ENCODE results near the gene ATP7A. TPM values are rescaled to one million over a fixed set of nuclear protein-coding genes. Genes with fewer than 3 reads are reported as not detected.
"Not testable (repeated sequence)": the region's sequence is repeated elsewhere in the genome, so short reads cannot be mapped to it uniquely, and the experiment has no call there.

Gene ATP7A
- total RNA-seq, 1 experiment from 2014 or later, result 6.3 TPM

GRCh38 chrX:77930581-77930980 lies 20.1 kb downstream of the ATP7A start:
- Histone ChIP-seq H3K9me2 (replicated peaks; ENCODE audit: insufficient read depth, low read length) (no peaks in the 10 kb centered on the region), H3K9ac (ENCODE audit: low read length) (no peak overlapping the region), H2AFZ (ENCODE audit: low read length) (no peak overlapping the region), H3K4me1 (ENCODE audit: low read length) (peaks cover 4% of the 10 kb centered on the region), H3K27ac (ENCODE audit: low read length) (no peak overlapping the region), H3K36me3 (ENCODE audit: insufficient read depth, low read length) (no peaks in the 10 kb centered on the region), H3K9me3 (ENCODE audit: low read length) (no peaks in the 10 kb centered on the region), H3K79me2 (ENCODE audit: low read length) (no peaks in the 10 kb centered on the region), H3K4me2 (ENCODE audit: low read depth, low read length, poor library complexity, severe bottlenecking) (no peak overlapping the region), H4K20me1 (ENCODE audit: insufficient read depth, low read depth, low read length) (no peaks in the 10 kb centered on the region), H3K4me3 (ENCODE audit: low read length) (no peak overlapping the region), H3K27me3 (ENCODE audit: low read length) (no peaks in the 10 kb centered on the region)
- DNase-seq, result no peak

DNA sequence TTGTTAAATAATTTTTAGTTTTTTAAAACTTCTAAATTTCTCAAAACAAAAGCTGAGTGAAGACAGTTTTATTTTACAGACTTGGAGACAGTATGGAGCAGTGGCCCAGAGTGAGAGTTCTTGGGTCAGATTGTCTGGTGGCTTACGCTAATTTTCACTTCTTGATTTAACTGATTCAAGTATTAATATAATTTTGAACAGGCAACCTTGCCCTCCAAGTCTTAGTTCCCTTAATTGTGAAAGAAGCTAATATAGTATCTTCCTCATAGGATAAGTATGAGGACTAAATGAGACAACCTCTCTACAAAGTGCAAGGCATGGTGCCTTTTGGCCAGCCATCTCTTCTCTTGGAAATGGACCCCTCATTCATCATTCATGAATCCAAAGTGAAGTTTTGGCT lies 25.4 kb downstream of the ATP7A start:
- Histone ChIP-seq H3K4me1 (ENCODE audit: low read length) (no peaks in the 10 kb centered on the region), H3K36me3 (ENCODE audit: insufficient read depth, low read length) (no peaks in the 10 kb centered on the region), H3K4me2 (ENCODE audit: low read depth, low read length, poor library complexity, severe bottlenecking) (no peak overlapping the region)

GRCh38 chrX:77936299-77936698 lies 25.8 kb downstream of the ATP7A start:
- no peaks in the 10 kb centered on the region for H4K20me1 ChIP-seq (ENCODE audit: insufficient read depth, low read depth, low read length)
- no peaks in the 10 kb centered on the region for H3K36me3 ChIP-seq (ENCODE audit: insufficient read depth, low read length)
- no peaks in the 10 kb centered on the region for H3K9me3 ChIP-seq (ENCODE audit: low read length)
- H3K27me3 ChIP-seq (ENCODE audit: low read length), result no peaks in the 10 kb centered on the region
- no peak overlapping the region for H3K27ac ChIP-seq (ENCODE audit: low read length)
- H3K79me2 ChIP-seq (ENCODE audit: low read length), result no peaks in the 10 kb centered on the region
- H3K4me1 ChIP-seq (ENCODE audit: low read length), result no peaks in the 10 kb centered on the region
- no peak overlapping the region for H3K4me3 ChIP-seq (ENCODE audit: low read length)
- no peak overlapping the region for H3K9ac ChIP-seq (ENCODE audit: low read length)
- no peaks in the 10 kb centered on the region for H3K9me2 ChIP-seq (replicated peaks; ENCODE audit: insufficient read depth, low read length)
- DNase-seq, result no peak
- H2AFZ ChIP-seq (ENCODE audit: low read length), result no peak overlapping the region
- no peak overlapping the region for H3K4me2 ChIP-seq (ENCODE audit: low read depth, low read length, poor library complexity, severe bottlenecking)

More for the DNA sequence above, 25.4 kb downstream of the ATP7A start:
- H3K9me2 ChIP-seq (replicated peaks; ENCODE audit: insufficient read depth, low read length), result no peaks in the 10 kb centered on the region
- H3K9me3 ChIP-seq (ENCODE audit: low read length), result no peaks in the 10 kb centered on the region
- no peak overlapping the region for H3K9ac ChIP-seq (ENCODE audit: low read length)
- H3K27ac ChIP-seq (ENCODE audit: low read length), result no peak overlapping the region
- no peaks in the 10 kb centered on the region for H3K27me3 ChIP-seq (ENCODE audit: low read length)
- DNase-seq, result no peak
- H2AFZ ChIP-seq (ENCODE audit: low read length), result no peak overlapping the region
- no peaks in the 10 kb centered on the region for H3K79me2 ChIP-seq (ENCODE audit: low read length)
- H3K4me3 ChIP-seq (ENCODE audit: low read length), result no peak overlapping the region
- no peaks in the 10 kb centered on the region for H4K20me1 ChIP-seq (ENCODE audit: insufficient read depth, low read depth, low read length)

DNA sequence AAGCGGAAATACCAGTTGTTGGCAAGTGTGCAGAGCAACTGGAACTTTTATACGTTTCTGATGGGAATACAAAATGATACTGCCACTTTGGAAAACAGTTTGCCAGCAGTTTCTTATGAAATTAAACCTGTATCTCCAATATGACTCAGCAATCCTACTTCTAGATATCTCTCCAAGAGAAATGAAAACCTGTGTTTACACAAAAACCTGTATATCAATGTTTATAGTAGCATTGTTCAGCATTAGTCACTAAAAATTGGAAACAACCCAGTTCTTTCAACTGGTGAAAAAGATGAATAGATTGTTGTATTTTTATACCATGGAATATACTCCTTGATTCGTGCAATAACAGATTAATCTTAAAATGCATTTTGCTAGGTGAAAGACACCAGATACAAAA lies 26.8 kb downstream of the ATP7A start:
- Histone ChIP-seq H3K9me3 (ENCODE audit: low read length) (no peaks in the 10 kb centered on the region), H3K36me3 (ENCODE audit: insufficient read depth, low read length) (no peaks in the 10 kb centered on the region), H3K27me3 (ENCODE audit: low read length) (no peaks in the 10 kb centered on the region), H3K9me2 (replicated peaks; ENCODE audit: insufficient read depth, low read length) (no peaks in the 10 kb centered on the region), H3K9ac (ENCODE audit: low read length) (no peak overlapping the region), H3K79me2 (ENCODE audit: low read length) (no peaks in the 10 kb centered on the region), H2AFZ (ENCODE audit: low read length) (no peak overlapping the region), H3K4me1 (ENCODE audit: low read length) (no peaks in the 10 kb centered on the region), H3K4me3 (ENCODE audit: low read length) (no peak overlapping the region), H4K20me1 (ENCODE audit: insufficient read depth, low read depth, low read length) (no peaks in the 10 kb centered on the region), H3K27ac (ENCODE audit: low read length) (no peak overlapping the region), H3K4me2 (ENCODE audit: low read depth, low read length, poor library complexity, severe bottlenecking) (no peak overlapping the region)
- no peak for DNase-seq

GRCh38 chrX:77938083-77938680 lies 27.7 kb downstream of the ATP7A start:
- no peaks in the 10 kb centered on the region for H4K20me1 ChIP-seq (ENCODE audit: insufficient read depth, low read depth, low read length)
- H3K36me3 ChIP-seq (ENCODE audit: insufficient read depth, low read length), result no peaks in the 10 kb centered on the region
- H3K27me3 ChIP-seq (ENCODE audit: low read length), result no peaks in the 10 kb centered on the region
- no peaks in the 10 kb centered on the region for H3K9me2 ChIP-seq (replicated peaks; ENCODE audit: insufficient read depth, low read length)
- H3K4me1 ChIP-seq (ENCODE audit: low read length), result peaks cover 6% of the 10 kb centered on the region
- no peak overlapping the region for H3K9ac ChIP-seq (ENCODE audit: low read length)
- DNase-seq, result no peak
- no peak overlapping the region for H3K4me3 ChIP-seq (ENCODE audit: low read length)
- H3K27ac ChIP-seq (ENCODE audit: low read length), result no peak overlapping the region
- no peak overlapping the region for H3K4me2 ChIP-seq (ENCODE audit: low read depth, low read length, poor library complexity, severe bottlenecking)
- no peak overlapping the region for H2AFZ ChIP-seq (ENCODE audit: low read length)
- H3K9me3 ChIP-seq (ENCODE audit: low read length), result no peaks in the 10 kb centered on the region
- H3K79me2 ChIP-seq (ENCODE audit: low read length), result no peaks in the 10 kb centered on the region

DNA sequence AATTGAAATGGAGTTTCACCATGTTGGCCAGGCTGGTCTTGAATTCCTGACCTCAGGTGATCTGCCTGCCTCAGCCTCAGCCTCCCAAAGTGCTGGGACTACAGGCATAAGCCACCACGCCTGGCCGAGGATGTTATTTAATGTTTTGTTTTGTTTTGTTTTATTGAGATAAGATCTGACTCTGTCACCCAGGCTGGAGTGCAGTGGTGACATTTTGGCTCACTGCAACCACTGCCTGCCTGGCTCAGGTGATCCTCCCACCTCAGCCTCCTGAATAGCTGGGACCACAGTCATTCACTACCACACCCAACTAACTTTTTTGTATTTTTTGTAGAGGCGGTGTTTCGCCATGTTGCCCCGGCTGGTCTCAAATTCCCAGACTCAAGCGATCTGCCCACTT lies 34.5 kb downstream of the ATP7A start:
- not testable (repeated sequence) for H4K20me1 ChIP-seq (ENCODE audit: insufficient read depth, low read depth, low read length); H3K9ac ChIP-seq (ENCODE audit: low read length); H3K36me3 ChIP-seq (ENCODE audit: insufficient read depth, low read length); H3K79me2 ChIP-seq (ENCODE audit: low read length); DNase-seq; H3K9me2 ChIP-seq (replicated peaks; ENCODE audit: insufficient read depth, low read length); H3K4me2 ChIP-seq (ENCODE audit: low read depth, low read length, poor library complexity, severe bottlenecking); H3K9me3 ChIP-seq (ENCODE audit: low read length); H2AFZ ChIP-seq (ENCODE audit: low read length); H3K4me1 ChIP-seq (ENCODE audit: low read length); H3K27me3 ChIP-seq (ENCODE audit: low read length); H3K27ac ChIP-seq (ENCODE audit: low read length); H3K4me3 ChIP-seq (ENCODE audit: low read length)

GRCh38 chrX:77945910-77946545 lies 35.5 kb downstream of the ATP7A start:
- Histone ChIP-seq H3K9ac (ENCODE audit: low read length) (no peak overlapping the region), H3K4me1 (ENCODE audit: low read length) (peaks cover 8% of the 10 kb centered on the region), H3K4me3 (ENCODE audit: low read length) (no peak overlapping the region), H3K79me2 (ENCODE audit: low read length) (no peaks in the 10 kb centered on the region), H3K9me3 (ENCODE audit: low read length) (no peaks in the 10 kb centered on the region), H3K4me2 (ENCODE audit: low read depth, low read length, poor library complexity, severe bottlenecking) (no peak overlapping the region), H4K20me1 (ENCODE audit: insufficient read depth, low read depth, low read length) (no peaks in the 10 kb centered on the region), H3K27me3 (ENCODE audit: low read length) (no peaks in the 10 kb centered on the region), H2AFZ (ENCODE audit: low read length) (no peak overlapping the region), H3K9me2 (replicated peaks; ENCODE audit: insufficient read depth, low read length) (no peaks in the 10 kb centered on the region), H3K36me3 (ENCODE audit: insufficient read depth, low read length) (no peaks in the 10 kb centered on the region), H3K27ac (ENCODE audit: low read length) (no peak overlapping the region)
- no peak for DNase-seq

DNA sequence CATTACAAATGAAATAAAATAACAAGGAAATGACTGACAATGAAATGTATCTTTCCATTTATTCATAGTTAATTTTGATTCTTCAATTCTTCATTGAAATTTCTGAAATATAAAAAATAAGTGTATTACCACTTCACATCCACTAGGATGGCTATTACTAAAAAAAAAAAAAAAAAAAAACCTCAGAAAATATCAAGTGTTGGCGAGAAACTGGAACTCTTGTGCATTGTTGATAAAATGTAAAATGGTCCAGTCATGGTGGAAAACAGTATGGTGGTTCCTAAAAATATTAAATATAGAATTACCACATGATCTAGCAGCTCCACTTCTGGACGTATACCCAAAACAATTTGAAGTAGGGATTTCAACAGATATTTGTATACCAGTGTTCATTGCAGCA lies 36.1 kb downstream of the ATP7A start:
- Histone ChIP-seq H3K27ac (ENCODE audit: low read length) (no peak overlapping the region), H3K27me3 (ENCODE audit: low read length) (no peaks in the 10 kb centered on the region), H3K4me3 (ENCODE audit: low read length) (no peak overlapping the region), H3K79me2 (ENCODE audit: low read length) (no peaks in the 10 kb centered on the region), H3K9me3 (ENCODE audit: low read length) (no peaks in the 10 kb centered on the region), H3K4me2 (ENCODE audit: low read depth, low read length, poor library complexity, severe bottlenecking) (no peak overlapping the region), H3K9me2 (replicated peaks; ENCODE audit: insufficient read depth, low read length) (no peaks in the 10 kb centered on the region), H3K4me1 (ENCODE audit: low read length) (peaks cover 8% of the 10 kb centered on the region), H4K20me1 (ENCODE audit: insufficient read depth, low read depth, low read length) (no peaks in the 10 kb centered on the region), H2AFZ (ENCODE audit: low read length) (no peak overlapping the region), H3K36me3 (ENCODE audit: insufficient read depth, low read length) (no peaks in the 10 kb centered on the region), H3K9ac (ENCODE audit: low read length) (no peak overlapping the region)
- no peak for DNase-seq
